Calu3 (cell line): ENCODE results near the gene COMT. TPM values are rescaled to one million over a fixed set of nuclear protein-coding genes. Genes with fewer than 3 reads are reported as not detected.

Experiments used
- BruUV-seq: library from RNA; stranded (reverse); fragments of 400-500 nt; replicated peaks from 2 replicates; lab custom pipeline; 2021; lab: Mats Ljungman, UMichigan
- CTCF ChIA-PET: fragments of 300-600 bp; sonication (Branson Sonifier 250); formaldehyde crosslinking; loops from one replicate; lab custom pipeline; 2022; ENCODE audit warnings: antibody characterized with exemption; lab: Charles Lee
- DNase-seq: peaks from one replicate; pipeline ENCODE4 v3.0.0; 2022
- H3K27ac Mint-ChIP-seq: one replicate; pipeline ENCODE4 v1.8.0; 2022; ENCODE audit warnings: mixed read lengths; ENCODE audit not compliant: unreplicated experiment
- H3K27me3 Mint-ChIP-seq: one replicate; pipeline ENCODE4 v1.8.0; 2022; ENCODE audit warnings: mixed read lengths; ENCODE audit not compliant: unreplicated experiment
- H3K36me3 Mint-ChIP-seq: one replicate; pipeline ENCODE4 v1.8.0; 2022; ENCODE audit warnings: mild to moderate bottlenecking, moderate library complexity, mixed read lengths; ENCODE audit not compliant: insufficient read depth, unreplicated experiment
- H3K4me1 Mint-ChIP-seq: one replicate; pipeline ENCODE4 v1.8.0; 2022; ENCODE audit warnings: mild to moderate bottlenecking, low read depth, mixed read lengths; ENCODE audit not compliant: unreplicated experiment
- H3K4me3 Mint-ChIP-seq: one replicate; pipeline ENCODE4 v1.8.0; 2022; ENCODE audit warnings: mild to moderate bottlenecking, low read depth, moderate library complexity, mixed read lengths; ENCODE audit not compliant: unreplicated experiment
- H3K9me3 Mint-ChIP-seq: one replicate; pipeline ENCODE4 v1.8.0; 2022; ENCODE audit warnings: low read depth, mixed read lengths; ENCODE audit not compliant: unreplicated experiment
- CTCF ChIP-seq: fragments of 200-600 bp; IDR thresholded peaks from one replicate; pipeline ENCODE4 v1.8.0; 2022; ENCODE audit warnings: antibody characterized with exemption; ENCODE audit not compliant: unreplicated experiment
- intact Hi-C: fragments of 100-400 bp; cut with micrococcal nuclease; formaldehyde crosslinking; loops from one replicate; pipeline ENCODE4 v1.10.0; 2022; ENCODE audit not compliant: unreplicated experiment
- total RNA-seq: library from RNA; stranded (reverse); gene quantifications from 2 replicates; pipeline ENCODE4 v1.2.3, GENCODE V29; 2022

COMT gene
- total RNA-seq, 1 experiment from 2014 or later: 170 TPM

- no peaks in the 10 kb centered on the region for H3K4me1 Mint-ChIP-seq
- no peak overlapping the region for H3K4me3 Mint-ChIP-seq
- intact Hi-C loops: no loop called here
- CTCF ChIA-PET: no interaction called here
- no peak overlapping the region for H3K27ac Mint-ChIP-seq
- peaks cover 17% of the 10 kb centered on the region for H3K36me3 Mint-ChIP-seq
- H3K27me3 Mint-ChIP-seq: no peaks in the 10 kb centered on the region
- no peak for TF ChIP-seq CTCF
- BruUV-seq: no TSS peak
- H3K9me3 Mint-ChIP-seq: no peaks in the 10 kb centered on the region
- DNase-seq: no peak
These were observed 24.0 kb upstream of the COMT start for GRCh38 chr22:19917389-19918138.

GRCh38 chr22:19918332-19919106, 23.1 kb upstream of the COMT start:
- H3K9me3 Mint-ChIP-seq: no peaks in the 10 kb centered on the region
- no peaks in the 10 kb centered on the region for H3K4me1 Mint-ChIP-seq
- H3K27ac Mint-ChIP-seq: no peak overlapping the region
- CTCF ChIA-PET: interaction anchor here (1.5 kb wide), 1 partner anchor 188 kb away, joined by 3 read pairs; no protein-coding TSS in a partner anchor
- peaks cover 11% of the 10 kb centered on the region for H3K36me3 Mint-ChIP-seq
- no TSS peak for BruUV-seq
- H3K27me3 Mint-ChIP-seq: no peaks in the 10 kb centered on the region
- intact Hi-C loops: no loop called here
- no peak for TF ChIP-seq CTCF
- DNase-seq: no peak
- no peak overlapping the region for H3K4me3 Mint-ChIP-seq

- CTCF ChIA-PET: interaction anchor here (1.5 kb wide), 1 partner anchor 189 kb away, joined by 3 read pairs; no protein-coding TSS in a partner anchor
- no peaks in the 10 kb centered on the region for H3K27me3 Mint-ChIP-seq
- DNase-seq: no peak
- intact Hi-C loops: no loop called here
- H3K4me3 Mint-ChIP-seq: no peak overlapping the region
- H3K36me3 Mint-ChIP-seq: peaks cover 10% of the 10 kb centered on the region
- H3K27ac Mint-ChIP-seq: no peak overlapping the region
- BruUV-seq: no TSS peak
- no peaks in the 10 kb centered on the region for H3K9me3 Mint-ChIP-seq
- H3K4me1 Mint-ChIP-seq: no peaks in the 10 kb centered on the region
- no peak for TF ChIP-seq CTCF
These were observed 21.7 kb upstream of the COMT start for GRCh38 chr22:19919701-19920363.

GRCh38 chr22:19921544-19922081, 20.0 kb upstream of the COMT start:
- Mint-ChIP-seq H3K27me3 (no peaks in the 10 kb centered on the region), H3K27ac (no peak overlapping the region), H3K4me1 (no peaks in the 10 kb centered on the region), H3K9me3 (no peaks in the 10 kb centered on the region), H3K4me3 (no peak overlapping the region), H3K36me3 (peaks cover 5% of the 10 kb centered on the region)
- CTCF ChIA-PET: no interaction called here
- no peak for TF ChIP-seq CTCF
- BruUV-seq: no TSS peak
- no peak for DNase-seq
- intact Hi-C loops: no loop called here
